ENCODE measurements around the gene IL11RA.

DNA sequence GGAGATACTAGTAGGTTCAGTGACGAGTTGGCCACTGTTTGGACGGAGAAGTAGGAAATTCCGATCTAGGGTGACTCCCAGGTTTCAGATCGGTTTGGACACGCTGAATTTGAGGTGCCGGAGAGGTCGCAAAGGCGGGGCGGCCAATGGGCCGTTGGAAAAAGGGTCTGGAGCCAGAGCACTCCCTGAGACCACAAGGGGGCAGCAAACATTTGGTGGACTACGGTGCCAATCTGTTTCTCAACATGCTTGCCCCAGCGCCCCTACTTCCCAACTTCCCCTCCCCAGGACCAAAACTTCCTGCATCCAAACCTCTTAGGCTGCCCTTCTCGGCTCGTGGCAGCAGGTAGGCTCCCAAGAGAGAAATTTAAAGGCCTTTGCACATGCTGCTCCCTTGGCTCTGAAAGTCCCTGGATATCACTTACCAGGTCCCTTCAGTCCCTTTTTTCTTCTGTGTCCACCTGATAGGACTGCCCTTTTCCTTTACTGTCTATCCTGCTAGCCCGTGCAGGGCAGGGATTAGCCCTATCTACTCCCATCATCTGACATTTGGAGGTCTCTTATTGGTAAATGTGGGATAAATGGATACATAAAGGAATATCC lies 39.1 kb upstream of the IL11RA start:
- peak; percentile 60 to 90 (median 73) for TF ChIP-seq CTCF (IDR thresholded peaks at IDR 0.05)
- no peak for TF ChIP-seq POLR2A (IDR thresholded peaks at IDR 0.05)
